ENCODE measurements around the gene SPTLC2. TPM values are rescaled to one million over a fixed set of nuclear protein-coding genes. Genes with fewer than 3 reads are reported as not detected.

The SPTLC2 gene
- total and polyA plus RNA-seq, 9 donors, result 8.0 to 31.1 (median 21.5) TPM

DNA sequence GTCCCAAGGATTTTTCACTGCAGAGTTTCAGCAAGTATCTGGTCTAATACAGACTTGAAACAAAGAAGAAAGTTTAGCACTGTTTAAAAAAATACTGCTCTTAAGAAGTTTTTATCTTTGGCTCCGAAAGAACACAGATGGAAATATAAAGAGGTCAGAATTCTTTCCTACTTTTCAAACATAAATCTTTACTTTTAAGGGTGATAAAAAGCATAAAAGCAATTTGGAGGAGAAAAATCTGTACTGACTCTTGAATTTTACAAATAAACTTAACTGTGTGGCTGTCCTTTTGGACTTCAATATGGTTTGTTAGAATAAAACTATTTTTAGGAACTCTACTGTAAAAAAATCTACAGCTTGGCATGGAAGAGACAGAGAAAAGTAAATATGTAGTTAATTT is 90.2 kb downstream of the SPTLC2 start:
- 4 to 11% (median 5%) methylated on average over 1 of the region's 1 CpG for WGBS, 3 donors
- TF ChIP-seq POLR2A (IDR thresholded peaks at IDR 0.05) (no peak), EP300 (IDR thresholded peaks at IDR 0.05) (no peak)
- TF ChIP-seq, protein P1, sequence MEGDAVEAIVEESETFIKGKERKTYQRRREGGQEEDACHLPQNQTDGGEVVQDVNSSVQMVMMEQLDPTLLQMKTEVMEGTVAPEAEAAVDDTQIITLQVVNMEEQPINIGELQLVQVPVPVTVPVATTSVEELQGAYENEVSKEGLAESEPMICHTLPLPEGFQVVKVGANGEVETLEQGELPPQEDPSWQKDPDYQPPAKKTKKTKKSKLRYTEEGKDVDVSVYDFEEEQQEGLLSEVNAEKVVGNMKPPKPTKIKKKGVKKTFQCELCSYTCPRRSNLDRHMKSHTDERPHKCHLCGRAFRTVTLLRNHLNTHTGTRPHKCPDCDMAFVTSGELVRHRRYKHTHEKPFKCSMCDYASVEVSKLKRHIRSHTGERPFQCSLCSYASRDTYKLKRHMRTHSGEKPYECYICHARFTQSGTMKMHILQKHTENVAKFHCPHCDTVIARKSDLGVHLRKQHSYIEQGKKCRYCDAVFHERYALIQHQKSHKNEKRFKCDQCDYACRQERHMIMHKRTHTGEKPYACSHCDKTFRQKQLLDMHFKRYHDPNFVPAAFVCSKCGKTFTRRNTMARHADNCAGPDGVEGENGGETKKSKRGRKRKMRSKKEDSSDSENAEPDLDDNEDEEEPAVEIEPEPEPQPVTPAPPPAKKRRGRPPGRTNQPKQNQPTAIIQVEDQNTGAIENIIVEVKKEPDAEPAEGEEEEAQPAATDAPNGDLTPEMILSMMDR (IDR thresholded peaks at IDR 0.05), result no peak
- H3K27me3 ChIP-seq, result no peaks in the 10 kb centered on the region
- DNase-seq, result no peak
- no peak overlapping the region for H3K4me3 ChIP-seq
- H3K36me3 ChIP-seq, result no peaks in the 10 kb centered on the region
- H3K9me3 ChIP-seq, result no peaks in the 10 kb centered on the region
- intact Hi-C loops (cut with DNase I), result no loop called here
- H3K27ac ChIP-seq, result no peak overlapping the region
- H3K4me1 ChIP-seq (ENCODE audit: insufficient read depth), result no peaks in the 10 kb centered on the region

DNA sequence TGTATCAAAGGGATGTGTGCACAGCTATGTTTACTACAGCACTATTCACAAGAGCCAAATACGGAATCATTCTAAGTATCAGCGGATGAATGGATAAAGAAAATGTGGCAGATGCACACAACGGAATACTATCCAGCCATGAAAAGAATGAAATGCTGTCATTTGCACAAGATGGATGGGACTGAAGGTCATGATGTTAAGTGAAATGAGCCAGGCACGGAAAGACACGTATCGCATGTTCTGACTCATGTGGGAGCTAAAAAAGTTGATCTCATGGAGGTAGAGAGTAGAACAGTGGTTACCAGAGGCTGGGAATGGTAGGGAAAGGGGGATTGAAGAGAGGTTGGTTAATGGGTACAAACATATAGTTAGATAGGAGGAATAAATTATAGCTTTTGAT is 91.9 kb downstream of the SPTLC2 start:
- no peaks in the 10 kb centered on the region for H3K27me3 ChIP-seq
- no peaks in the 10 kb centered on the region for H3K9me3 ChIP-seq
- no peak for DNase-seq
- H3K4me3 ChIP-seq, result no peak overlapping the region
- H3K4me1 ChIP-seq (ENCODE audit: insufficient read depth), result no peaks in the 10 kb centered on the region
- TF ChIP-seq, protein P1 (IDR thresholded peaks at IDR 0.05), result no peak
- TF ChIP-seq EP300 (IDR thresholded peaks at IDR 0.05), result no peak
- no peak for TF ChIP-seq POLR2A (IDR thresholded peaks at IDR 0.05)
- no peaks in the 10 kb centered on the region for H3K36me3 ChIP-seq
- 87 to 96% (median 95%) methylated on average over 6 of the region's 6 CpGs for WGBS, 3 donors
- intact Hi-C loops (cut with DNase I), result no loop called here
- H3K27ac ChIP-seq, result no peak overlapping the region

DNA sequence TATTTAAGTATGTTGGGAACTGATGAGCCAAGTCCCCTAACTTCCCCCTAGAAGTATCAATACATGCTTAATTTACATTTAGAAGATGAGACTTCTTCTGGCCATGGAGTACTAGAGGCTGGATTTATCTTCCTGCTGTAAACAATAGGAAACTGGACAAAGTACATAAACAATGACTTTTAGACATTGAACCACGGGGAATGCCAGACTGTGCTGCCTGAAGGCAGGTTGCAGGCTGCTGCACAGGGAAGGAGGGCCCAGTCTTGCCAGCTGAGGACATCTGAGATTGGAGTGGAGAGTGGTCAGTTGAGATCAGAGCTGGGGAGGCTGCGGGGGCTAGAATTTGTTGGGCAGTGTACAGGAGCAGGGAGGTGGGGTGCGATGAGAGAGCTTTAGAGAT is 93.3 kb downstream of the SPTLC2 start:
- Histone ChIP-seq H3K4me3 (no peak overlapping the region), H3K27ac (no peak overlapping the region), H3K27me3 (no peaks in the 10 kb centered on the region), H3K9me3 (no peaks in the 10 kb centered on the region), H3K36me3 (no peaks in the 10 kb centered on the region), H3K4me1 (ENCODE audit: insufficient read depth) (no peaks in the 10 kb centered on the region)
- no peak for DNase-seq
- intact Hi-C loops (cut with DNase I), result no loop called here
- WGBS, 3 donors, result 80 to 86% (median 82%) methylated on average over 3 of the region's 3 CpGs
- TF ChIP-seq EP300 (IDR thresholded peaks at IDR 0.05), result no peak

DNA sequence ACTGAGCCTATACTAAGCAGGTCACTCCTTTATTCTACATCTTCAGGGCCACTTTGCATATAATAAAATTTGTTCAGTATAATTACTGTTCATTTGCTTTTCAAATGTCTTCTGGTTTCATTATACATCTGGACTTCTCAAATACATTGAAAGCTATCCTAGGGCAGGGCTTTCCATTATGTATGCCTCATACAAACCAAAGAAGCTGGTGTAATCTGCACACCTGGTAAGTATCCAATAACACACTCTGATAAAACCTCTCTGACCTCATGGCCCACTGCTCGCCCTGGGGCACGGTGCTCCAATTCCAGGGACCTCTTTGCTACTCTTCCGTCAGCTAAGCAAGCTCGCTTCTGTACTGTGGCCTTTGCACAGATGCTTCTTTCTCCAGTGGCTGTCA is 95.9 kb downstream of the SPTLC2 start:
- 94 to 95% (median 94%) methylated on average over 4 of the region's 4 CpGs for WGBS, 3 donors
- TF ChIP-seq POLR2A (IDR thresholded peaks at IDR 0.05), result no peak
- TF ChIP-seq, protein P1 (IDR thresholded peaks at IDR 0.05), result no peak
- TF ChIP-seq EP300 (IDR thresholded peaks at IDR 0.05), result no peak
- Histone ChIP-seq H3K4me3 (no peak overlapping the region), H3K27ac (no peak overlapping the region), H3K9me3 (no peaks in the 10 kb centered on the region), H3K4me1 (ENCODE audit: insufficient read depth) (no peaks in the 10 kb centered on the region), H3K27me3 (no peaks in the 10 kb centered on the region), H3K36me3 (no peaks in the 10 kb centered on the region)
- no peak for DNase-seq
- intact Hi-C loops (cut with DNase I), result no loop called here

DNA sequence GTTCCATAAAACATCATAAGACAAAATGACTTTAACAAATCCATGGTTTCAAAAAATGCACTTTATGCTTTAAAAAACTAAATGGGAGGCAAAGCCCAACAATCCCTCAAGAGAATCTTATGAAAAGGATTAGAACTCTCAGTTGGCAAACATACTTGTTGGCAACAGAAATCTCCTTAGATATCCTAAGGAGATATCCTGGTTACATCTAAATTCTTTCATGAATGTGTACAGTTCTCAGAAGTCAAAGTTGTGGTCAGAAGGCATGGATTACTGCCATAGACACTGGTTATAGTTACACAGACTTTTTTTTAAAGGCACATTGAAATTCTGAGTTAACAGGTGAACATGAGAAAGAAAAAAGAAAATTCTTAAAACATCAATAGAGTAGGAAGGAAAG is 100.3 kb downstream of the SPTLC2 start:
- Histone ChIP-seq H3K27me3 (no peaks in the 10 kb centered on the region), H3K9me3 (no peaks in the 10 kb centered on the region), H3K4me1 (ENCODE audit: insufficient read depth) (no peaks in the 10 kb centered on the region), H3K4me3 (no peak overlapping the region), H3K36me3 (no peaks in the 10 kb centered on the region), H3K27ac (no peak overlapping the region)
- intact Hi-C loops (cut with DNase I), result no loop called here
- TF ChIP-seq, protein P1 (IDR thresholded peaks at IDR 0.05), result no peak
- TF ChIP-seq POLR2A (IDR thresholded peaks at IDR 0.05) (no peak), EP300 (IDR thresholded peaks at IDR 0.05) (no peak)
- DNase-seq, result no peak

Measured in ovary (tissue), 9 donors.